HG02840 (cell line): ENCODE data around the gene STXBP1.

Experiments used
- ATAC-seq: cut with Tn5 transposase; IDR thresholded peaks from one replicate; pipeline ENCODE4 v1.9.1; 2021; ENCODE audit warnings: mild to moderate bottlenecking, moderate library complexity, moderate number of reproducible peaks; ENCODE audit not compliant: unreplicated experiment, low FRiP score

STXBP1 gene

GRCh38 chr9:127683723-127684122 lies 71.6 kb downstream of the STXBP1 start:
- no peak for ATAC-seq

- no peak for ATAC-seq
These were observed 72.5 kb downstream of the STXBP1 start for GRCh38 chr9:127684576-127684975.

- no peak for ATAC-seq
These were observed 74.7 kb downstream of the STXBP1 start for GRCh38 chr9:127686461-127687393.

- ATAC-seq: no peak
These were observed 77.4 kb downstream of the STXBP1 start for GRCh38 chr9:127689329-127690000.

GRCh38 chr9:127690735-127691134 lies 78.7 kb downstream of the STXBP1 start:
- ATAC-seq: no peak

GRCh38 chr9:127692071-127692470 lies 80.0 kb downstream of the STXBP1 start:
- no peak for ATAC-seq

- ATAC-seq: no peak
These were observed 81.1 kb downstream of the STXBP1 start for GRCh38 chr9:127693143-127693542.

GRCh38 chr9:127693697-127694096 lies 81.6 kb downstream of the STXBP1 start:
- ATAC-seq: no peak

- no peak for ATAC-seq
These were observed 83.0 kb downstream of the STXBP1 start for GRCh38 chr9:127694890-127695720.

GRCh38 chr9:127697575-127697974 lies 85.5 kb downstream of the STXBP1 start:
- no peak for ATAC-seq

- ATAC-seq: no peak
These were observed 86.3 kb downstream of the STXBP1 start for GRCh38 chr9:127698386-127698785.

GRCh38 chr9:127698985-127699670 lies 87.1 kb downstream of the STXBP1 start:
- ATAC-seq: peak; percentile 65

- no peak for ATAC-seq
These were observed 88.1 kb downstream of the STXBP1 start for GRCh38 chr9:127700140-127700539.

- ATAC-seq: no peak
These were observed 88.6 kb downstream of the STXBP1 start for GRCh38 chr9:127700594-127701255.

- ATAC-seq: no peak
These were observed 91.3 kb downstream of the STXBP1 start for GRCh38 chr9:127703289-127703946.

GRCh38 chr9:127705577-127706379 lies 93.7 kb downstream of the STXBP1 start:
- ATAC-seq: no peak

- ATAC-seq: no peak
These were observed 94.8 kb downstream of the STXBP1 start, which contains the start of gene CFAP157 for GRCh38 chr9:127706836-127707241. Gene CFAP157 (plus strand): TSS chr9:127706988. CDS start chr9:127707032, 44 bp downstream.

- no peak for ATAC-seq
These were observed 95.7 kb downstream of the STXBP1 start for GRCh38 chr9:127707766-127708165.
